ENCODE measurements around the gene SYMPK. TPM values are rescaled to one million over a fixed set of nuclear protein-coding genes. Genes with fewer than 3 reads are reported as not detected.

Gene SYMPK
- total RNA-seq, 4 donors from 2014 or later: 31.0 to 89.0 (median 57.4) TPM

DNA sequence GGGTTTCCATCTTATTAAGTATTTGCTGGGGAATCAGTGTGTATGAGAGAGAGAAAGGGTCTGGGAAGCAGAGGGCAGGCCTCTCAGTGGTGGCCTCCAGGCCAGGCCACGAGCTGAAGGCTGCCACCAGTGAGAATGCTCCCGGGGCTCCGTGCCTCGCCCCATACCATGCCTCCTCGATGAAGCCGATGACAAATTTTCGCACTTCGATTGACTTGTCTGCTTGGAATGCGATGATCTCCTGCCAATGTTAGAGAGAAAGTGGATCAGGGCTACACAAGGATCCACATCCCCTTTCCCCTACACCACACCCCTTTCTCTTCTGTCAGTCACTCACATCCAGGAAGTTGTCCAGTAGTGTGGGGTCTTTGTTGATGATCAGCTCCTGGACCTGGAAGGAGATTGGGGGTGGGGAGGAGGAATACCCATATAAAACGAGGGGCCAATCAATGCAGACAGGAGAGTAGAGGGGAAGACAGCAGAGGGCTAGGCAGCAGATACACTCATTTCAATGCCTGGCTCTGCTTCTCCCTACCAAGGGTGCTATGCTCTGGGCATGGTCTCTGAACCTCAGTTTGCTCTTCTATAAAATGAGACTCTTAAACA is 10.7 kb downstream of the SYMPK start:
- TF ChIP-seq, protein P1, sequence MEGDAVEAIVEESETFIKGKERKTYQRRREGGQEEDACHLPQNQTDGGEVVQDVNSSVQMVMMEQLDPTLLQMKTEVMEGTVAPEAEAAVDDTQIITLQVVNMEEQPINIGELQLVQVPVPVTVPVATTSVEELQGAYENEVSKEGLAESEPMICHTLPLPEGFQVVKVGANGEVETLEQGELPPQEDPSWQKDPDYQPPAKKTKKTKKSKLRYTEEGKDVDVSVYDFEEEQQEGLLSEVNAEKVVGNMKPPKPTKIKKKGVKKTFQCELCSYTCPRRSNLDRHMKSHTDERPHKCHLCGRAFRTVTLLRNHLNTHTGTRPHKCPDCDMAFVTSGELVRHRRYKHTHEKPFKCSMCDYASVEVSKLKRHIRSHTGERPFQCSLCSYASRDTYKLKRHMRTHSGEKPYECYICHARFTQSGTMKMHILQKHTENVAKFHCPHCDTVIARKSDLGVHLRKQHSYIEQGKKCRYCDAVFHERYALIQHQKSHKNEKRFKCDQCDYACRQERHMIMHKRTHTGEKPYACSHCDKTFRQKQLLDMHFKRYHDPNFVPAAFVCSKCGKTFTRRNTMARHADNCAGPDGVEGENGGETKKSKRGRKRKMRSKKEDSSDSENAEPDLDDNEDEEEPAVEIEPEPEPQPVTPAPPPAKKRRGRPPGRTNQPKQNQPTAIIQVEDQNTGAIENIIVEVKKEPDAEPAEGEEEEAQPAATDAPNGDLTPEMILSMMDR (IDR thresholded peaks at IDR 0.05): no peak
- TF ChIP-seq POLR2A (IDR thresholded peaks at IDR 0.05): no peak
- no peak for TF ChIP-seq EP300 (IDR thresholded peaks at IDR 0.05)
- Histone ChIP-seq H3K9me3 (no peaks in the 10 kb centered on the region), H3K4me1 (no peaks in the 10 kb centered on the region), H3K36me3 (peaks cover 8 to 97% (median 42%) of the 10 kb centered on the region in 3 donors), H3K27me3 (no peaks in the 10 kb centered on the region), H3K4me3 (no peak overlapping the region), H3K27ac (no peak overlapping the region)
- no peak for DNase-seq (ENCODE audit: low spot score in 2 of 2)
- WGBS, 2 donors: 86 to 93% methylated on average over 10 of the region's 10 CpGs

DNA sequence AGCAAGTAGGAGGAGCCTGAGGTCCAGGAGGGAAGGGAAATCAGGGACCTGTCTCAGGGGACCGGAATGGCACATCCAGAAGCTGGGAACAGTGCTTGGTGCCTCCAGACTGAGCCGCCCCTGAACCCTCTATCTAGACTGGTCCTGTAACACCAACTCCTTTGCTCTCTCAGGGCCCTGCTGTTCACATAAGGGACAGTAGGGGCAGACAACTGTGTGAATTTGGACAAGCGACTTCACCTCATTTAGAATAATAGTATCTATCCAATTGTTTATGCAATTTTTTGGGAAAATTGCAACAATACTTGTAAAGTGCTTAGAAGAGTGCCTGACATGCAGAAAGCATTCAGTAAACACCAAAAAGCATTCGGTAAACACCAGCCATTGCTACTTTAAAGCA is 14.0 kb downstream of the SYMPK start:
- WGBS, 2 donors: 90 to 91% methylated on average over 4 of the region's 4 CpGs
- H3K27ac ChIP-seq: no peak overlapping the region

DNA sequence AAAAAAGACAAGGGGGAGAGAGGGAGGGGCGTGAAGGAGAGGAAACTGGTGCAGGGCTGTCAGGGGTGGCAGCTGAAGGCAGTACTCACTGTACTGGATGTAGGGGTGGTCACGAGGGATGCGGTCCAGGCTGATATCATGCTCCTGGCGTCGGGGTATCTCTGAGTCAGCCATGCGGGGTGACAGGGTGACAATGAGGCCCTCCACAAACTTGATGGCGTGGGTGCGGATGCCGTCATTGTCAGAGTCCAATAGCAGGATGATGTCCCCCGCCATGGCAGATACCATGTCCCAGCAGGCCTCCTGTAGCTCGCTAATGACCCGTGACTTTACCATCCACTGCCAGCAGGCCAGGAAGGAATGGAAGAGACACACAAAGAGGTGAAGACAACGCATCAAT is 15.3 kb downstream of the SYMPK start:
- Histone ChIP-seq H3K27ac (no peak overlapping the region), H3K36me3 (peaks cover 11 to 100% (median 44%) of the 10 kb centered on the region in 3 donors), H3K27me3 (no peaks in the 10 kb centered on the region), H3K9me3 (no peaks in the 10 kb centered on the region), H3K4me3 (no peak overlapping the region), H3K4me1 (no peaks in the 10 kb centered on the region)
- no peak for TF ChIP-seq POLR2A (IDR thresholded peaks at IDR 0.05)
- DNase-seq (ENCODE audit: low spot score in 2 of 2): no peak
- 85 to 88% methylated on average over 13 of the region's 13 CpGs for WGBS, 2 donors

More for the DNA sequence above, 14.0 kb downstream of the SYMPK start:
- no peak for TF ChIP-seq POLR2A (IDR thresholded peaks at IDR 0.05)
- no peak for TF ChIP-seq EP300 (IDR thresholded peaks at IDR 0.05)
- TF ChIP-seq, protein P1 (IDR thresholded peaks at IDR 0.05): no peak
- DNase-seq (ENCODE audit: low spot score in 2 of 2): no peak
- Histone ChIP-seq H3K27me3 (no peaks in the 10 kb centered on the region), H3K4me3 (no peak overlapping the region), H3K4me1 (no peaks in the 10 kb centered on the region), H3K36me3 (peaks cover 8 to 100% (median 42%) of the 10 kb centered on the region in 3 donors), H3K9me3 (no peaks in the 10 kb centered on the region)

DNA sequence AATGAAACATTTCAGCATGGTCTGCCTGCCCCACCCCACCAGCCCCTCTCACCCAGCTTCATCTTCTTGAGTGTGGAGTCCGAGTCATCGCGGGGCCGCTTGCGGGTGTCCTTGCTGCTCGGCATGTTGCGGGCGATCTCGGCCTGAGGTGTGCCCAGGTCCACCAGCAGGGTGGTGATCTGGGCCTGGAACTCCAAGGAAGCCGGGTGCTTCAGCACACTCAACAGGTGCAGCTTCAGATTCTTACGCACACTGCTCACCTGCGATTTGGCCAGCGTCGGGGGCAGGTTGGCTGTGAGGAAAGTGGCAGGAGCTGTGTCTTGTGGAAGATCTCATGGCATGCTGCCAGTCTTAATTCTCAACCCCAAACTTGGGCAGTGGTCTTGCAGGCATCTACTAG is 20.7 kb downstream of the SYMPK start:
- no peak for TF ChIP-seq POLR2A (IDR thresholded peaks at IDR 0.05)
- TF ChIP-seq, protein P1 (IDR thresholded peaks at IDR 0.05): no peak
- no peak for TF ChIP-seq EP300 (IDR thresholded peaks at IDR 0.05)
- Histone ChIP-seq H3K36me3 (peaks cover 2 to 100% (median 21%) of the 10 kb centered on the region in 3 donors), H3K4me3 (no peak overlapping the region), H3K9me3 (no peaks in the 10 kb centered on the region), H3K27ac (no peak overlapping the region), H3K4me1 (no peaks in the 10 kb centered on the region), H3K27me3 (no peaks in the 10 kb centered on the region)
- 94 to 96% methylated on average over 14 of the region's 14 CpGs for WGBS, 2 donors
- no peak for DNase-seq (ENCODE audit: low spot score in 2 of 2)

DNA sequence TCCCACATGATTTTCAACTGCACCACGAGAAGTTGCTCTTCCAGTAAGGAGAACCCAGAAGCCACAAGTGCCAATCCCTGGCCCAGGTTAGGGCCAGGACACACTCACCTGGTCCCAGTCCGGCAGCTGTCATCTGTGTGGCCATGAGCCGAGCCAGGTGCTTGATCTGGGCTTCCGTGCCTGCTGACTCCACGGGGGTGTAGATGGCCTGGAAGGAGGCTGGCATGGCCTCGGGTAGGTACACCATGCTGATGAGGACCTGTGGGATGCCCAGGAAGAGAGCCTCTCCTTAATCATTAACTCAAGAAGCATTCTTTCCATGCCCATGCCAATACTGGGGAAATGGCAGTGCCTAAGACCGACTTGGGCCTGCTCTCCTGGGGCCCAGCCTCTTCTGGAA is 28.0 kb downstream of the SYMPK start:
- peaks cover 6 to 100% (median 9%) of the 10 kb centered on the region in 3 donors for H3K36me3 ChIP-seq
- no peaks in the 10 kb centered on the region for H3K4me1 ChIP-seq
- TF ChIP-seq EP300 (IDR thresholded peaks at IDR 0.05): no peak
- TF ChIP-seq, protein P1 (IDR thresholded peaks at IDR 0.05): no peak
- TF ChIP-seq POLR2A (IDR thresholded peaks at IDR 0.05): no peak
- DNase-seq (ENCODE audit: low spot score in 2 of 2): no peak
- H3K4me3 ChIP-seq: no peak overlapping the region
- no peak overlapping the region for H3K27ac ChIP-seq
- H3K27me3 ChIP-seq: no peaks in the 10 kb centered on the region
- H3K9me3 ChIP-seq: no peaks in the 10 kb centered on the region
- WGBS, 2 donors: 87 to 92% methylated on average over 7 of the region's 7 CpGs
